ENCODE results near the gene ZYX. TPM values are rescaled to one million over a fixed set of nuclear protein-coding genes. Genes with fewer than 3 reads are reported as not detected.
"Not testable (repeated sequence)": the region's sequence is repeated elsewhere in the genome, so short reads cannot be mapped to it uniquely, and the experiment has no call there.

The ZYX gene
- total RNA-seq, 1 donor from 2014 or later, result 26.2 TPM

- DNase-seq, result peak; percentile 34
These were observed 3.8 kb downstream of the ZYX start for GRCh38 chr7:143384661-143385631.

GRCh38 chr7:143385891-143386781 lies 5.0 kb downstream of the ZYX start:
- DNase-seq, result peak; percentile 59

GRCh38 chr7:143387156-143387975 lies 6.2 kb downstream of the ZYX start:
- DNase-seq, result peak; percentile 35

DNA sequence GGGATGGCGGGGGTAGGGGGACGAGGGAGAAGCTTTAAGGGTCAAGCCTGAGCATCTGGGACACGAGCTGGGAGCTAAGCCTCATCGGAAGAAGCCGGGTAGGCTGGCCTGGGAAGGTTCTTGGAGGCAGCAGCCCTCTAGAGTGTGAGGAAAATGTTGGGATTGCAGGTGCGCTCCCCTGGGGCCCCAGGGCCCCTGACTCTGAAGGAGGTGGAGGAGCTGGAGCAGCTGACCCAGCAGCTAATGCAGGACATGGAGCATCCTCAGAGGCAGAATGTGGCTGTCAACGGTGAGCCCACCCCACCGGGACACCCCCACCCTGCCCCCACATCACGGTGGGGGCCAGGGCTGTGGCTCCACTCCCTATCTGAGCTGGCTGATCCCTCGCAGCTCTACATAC lies 6.9 kb downstream of the ZYX start:
- DNase-seq, result no peak

- DNase-seq, result peak; percentile 21
These were observed 7.5 kb downstream of the ZYX start for GRCh38 chr7:143388491-143389101.

DNA sequence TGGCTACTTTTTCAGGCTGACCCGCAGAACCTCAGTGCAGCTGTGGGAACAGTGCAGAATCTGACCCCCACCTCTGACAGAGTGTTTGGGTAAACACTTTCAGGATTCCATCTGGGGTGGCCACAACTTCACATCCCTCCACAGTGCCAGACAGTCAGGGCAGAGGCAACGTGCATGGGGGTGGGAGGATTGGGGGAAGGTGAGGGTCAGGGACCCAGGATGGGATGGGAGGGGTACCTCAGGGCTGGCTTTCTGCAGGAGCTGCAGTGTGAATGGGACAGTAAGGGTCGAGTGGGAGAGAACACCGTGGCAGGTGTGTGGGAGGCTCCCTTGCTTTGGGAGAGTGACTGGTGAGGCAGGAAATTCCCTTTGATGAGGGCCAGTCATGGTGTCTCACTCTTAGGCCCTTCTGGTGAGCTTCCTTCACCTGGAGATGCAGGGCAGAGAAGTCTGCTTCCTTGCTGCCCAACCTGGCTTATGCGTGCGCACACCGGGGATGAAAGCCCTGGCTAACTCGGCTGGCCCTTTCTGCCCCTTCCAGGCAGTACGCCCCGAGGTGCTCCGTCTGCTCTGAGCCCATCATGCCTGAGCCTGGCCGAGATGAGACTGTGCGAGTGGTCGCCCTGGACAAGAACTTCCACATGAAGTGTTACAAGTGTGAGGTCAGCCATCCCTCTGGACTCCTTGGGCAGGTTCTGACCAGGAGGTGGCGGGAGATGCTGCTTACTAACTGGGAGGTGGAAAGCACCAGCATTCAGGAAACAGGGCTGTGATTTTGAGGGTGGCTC lies 8.4 kb downstream of the ZYX start:
- peak; percentile 45 for DNase-seq

GRCh38 chr7:143390104-143390772 lies 9.1 kb downstream of the ZYX start:
- no peak for DNase-seq

- no peak for DNase-seq
These were observed 9.7 kb downstream of the ZYX start for GRCh38 chr7:143390773-143391317.

GRCh38 chr7:143391462-143392404 lies 10.6 kb downstream of the ZYX start:
- peak; percentile 86 for DNase-seq

GRCh38 chr7:143392427-143392826 lies 11.3 kb downstream of the ZYX start:
- DNase-seq, result not testable (repeated sequence)

DNA sequence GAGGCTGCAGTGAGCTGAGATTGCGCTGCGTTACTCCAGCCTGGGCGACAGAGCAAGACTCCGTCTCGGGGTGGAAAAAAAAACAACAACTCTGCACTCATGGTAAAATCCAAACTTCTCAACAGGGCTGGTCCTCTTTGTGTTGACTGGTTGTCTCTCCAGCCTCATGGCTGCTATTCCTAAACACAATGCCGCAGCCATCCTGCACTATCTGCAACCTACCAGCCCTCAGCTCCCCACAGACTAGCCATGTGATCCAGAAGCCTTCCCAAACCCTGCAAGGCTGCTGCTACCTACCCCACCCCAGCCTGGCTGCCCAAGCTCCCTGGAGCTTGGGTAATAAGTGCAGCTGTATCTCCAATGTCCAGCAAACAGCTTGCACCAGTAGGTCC lies 11.7 kb downstream of the ZYX start:
- peak; percentile 34 for DNase-seq

- DNase-seq, result peak; percentile 57
These were observed 12.3 kb downstream of the ZYX start for GRCh38 chr7:143393267-143394041.

DNA sequence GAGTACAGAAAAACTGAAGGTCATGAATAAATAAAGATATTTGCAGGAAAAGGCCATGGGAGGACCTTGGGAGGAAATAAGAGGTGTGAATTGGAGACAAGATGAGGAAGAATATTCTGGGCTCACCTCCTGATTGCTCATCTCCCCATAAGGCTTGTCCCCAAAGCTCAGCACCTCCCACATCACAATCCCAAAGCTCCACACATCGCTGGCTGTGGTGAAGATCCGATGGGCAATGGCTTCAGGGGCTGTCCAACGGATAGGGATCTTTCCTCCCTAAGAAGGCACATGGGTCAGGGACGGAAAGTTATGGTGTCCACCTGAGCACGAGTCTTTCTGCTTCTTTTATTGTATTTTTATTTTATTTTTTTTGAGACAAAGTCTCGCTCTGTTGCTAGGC lies 12.9 kb downstream of the ZYX start:
- DNase-seq, result peak; percentile 28

DNA sequence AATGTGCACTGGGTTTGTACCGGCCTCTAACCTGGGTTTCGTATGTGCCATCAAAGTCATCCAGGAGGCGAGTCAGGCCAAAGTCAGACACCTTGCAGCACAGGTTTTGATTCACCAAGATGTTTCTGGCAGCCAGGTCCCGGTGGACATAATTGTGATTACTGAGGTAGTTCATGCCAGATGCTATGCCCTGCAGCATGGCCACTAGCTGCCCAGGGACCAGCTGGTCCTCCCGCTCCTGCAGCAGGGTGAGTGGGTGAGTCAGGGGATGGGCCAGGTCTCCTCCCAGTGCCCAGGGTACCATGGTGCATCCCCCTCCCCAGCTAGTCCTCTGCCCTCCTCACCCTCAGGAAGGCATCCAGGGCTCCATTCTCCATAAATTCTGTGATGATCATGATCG lies 13.6 kb downstream of the ZYX start:
- DNase-seq, result peak; percentile 25

GRCh38 chr7:143395187-143396149 lies 14.3 kb downstream of the ZYX start:
- peak; percentile 60 for DNase-seq

GRCh38 chr7:143396182-143396581 lies 15.0 kb downstream of the ZYX start:
- no peak for DNase-seq
